Stimulated activated CD4-positive, alpha-beta T cell treated with anti-CD3 and anti-CD28 coated beads, TNF-alpha, amount 100 ng/mL, for 24 hours (primary cell): ENCODE results near the gene RNU6-7.

Source experiments
- DNase-seq, 3 experiments: peaks; one replicate each; pipeline ENCODE4 v3.0.0-alpha.2; 2020; ENCODE audit warnings: low read depth in 3 of 3

The RNU6-7 gene

GRCh38 chr14:32205554-32205953 lies 3.7 kb downstream of the RNU6-7 start:
- DNase-seq = no peak

GRCh38 chr14:32205984-32206383 lies 4.1 kb downstream of the RNU6-7 start:
- DNase-seq = no peak

- DNase-seq = no peak
These were observed 4.7 kb downstream of the RNU6-7 start for GRCh38 chr14:32206552-32206951.

GRCh38 chr14:32208490-32208889 lies 6.6 kb downstream of the RNU6-7 start:
- DNase-seq = no peak

GRCh38 chr14:32209471-32209870 lies 7.6 kb downstream of the RNU6-7 start:
- no peak for DNase-seq

GRCh38 chr14:32211068-32211404 lies 9.2 kb downstream of the RNU6-7 start:
- DNase-seq = no peak

- DNase-seq = no peak
These were observed 11.0 kb downstream of the RNU6-7 start for GRCh38 chr14:32212833-32213232.

- DNase-seq = no peak
These were observed 15.5 kb downstream of the RNU6-7 start for GRCh38 chr14:32217301-32217700.

GRCh38 chr14:32224737-32225377 lies 23.0 kb downstream of the RNU6-7 start:
- DNase-seq = no peak

GRCh38 chr14:32225378-32225920 lies 23.6 kb downstream of the RNU6-7 start:
- no peak for DNase-seq

- DNase-seq = no peak
These were observed 24.2 kb downstream of the RNU6-7 start for GRCh38 chr14:32226056-32226455.

- DNase-seq = no peak
These were observed 28.3 kb downstream of the RNU6-7 start for GRCh38 chr14:32230181-32230580.

- DNase-seq = no peak
These were observed 28.9 kb downstream of the RNU6-7 start for GRCh38 chr14:32230695-32231280.

- DNase-seq = no peak
These were observed 30.6 kb downstream of the RNU6-7 start for GRCh38 chr14:32232481-32232880.

- no peak for DNase-seq
These were observed 31.4 kb downstream of the RNU6-7 start for GRCh38 chr14:32233260-32233659.

- DNase-seq = no peak
These were observed 42.6 kb downstream of the RNU6-7 start for GRCh38 chr14:32244404-32244803.

GRCh38 chr14:32246751-32247150 lies 44.9 kb downstream of the RNU6-7 start:
- no peak for DNase-seq

GRCh38 chr14:32249371-32249770 lies 47.5 kb downstream of the RNU6-7 start:
- DNase-seq = no peak

- no peak for DNase-seq
These were observed 47.9 kb downstream of the RNU6-7 start for GRCh38 chr14:32249780-32250179.

GRCh38 chr14:32250681-32251080 lies 48.8 kb downstream of the RNU6-7 start:
- DNase-seq = no peak

GRCh38 chr14:32251530-32251929 lies 49.7 kb downstream of the RNU6-7 start:
- no peak for DNase-seq
